VCaP (cell line): Measurements from ENCODE around the gene HMBS.

Experiments
- H3K27ac ChIP-seq: fragments of 450-650 bp; 2 replicates; pipeline ENCODE4 v1.5.1; 2017
- CTCF ChIP-seq: fragments of 450-650 bp; conservative IDR thresholded peaks from 2 replicates; pipeline ENCODE4 v1.5.1; 2017; ENCODE audit warnings: mild to moderate bottlenecking, moderate library complexity

HMBS gene

DNA sequence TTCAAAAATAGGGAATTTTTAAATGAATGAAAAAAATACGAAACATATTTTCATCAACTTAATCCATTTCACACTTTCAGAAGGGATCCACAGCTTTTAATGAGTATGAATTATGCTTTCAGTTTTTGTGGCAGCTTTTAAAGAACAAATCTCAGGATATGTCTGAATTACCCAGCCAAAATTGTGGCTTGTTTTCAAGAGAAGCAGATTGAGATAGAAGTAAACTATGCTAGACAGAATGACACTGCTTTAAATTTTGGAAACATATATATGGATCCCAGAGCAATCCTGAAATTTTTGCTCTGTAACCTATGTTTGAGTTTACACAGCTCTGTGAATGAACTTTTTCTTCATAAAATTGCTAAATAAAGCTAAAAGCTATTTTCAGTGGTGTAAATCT lies 34.3 kb downstream of the HMBS start:
- no peak for TF ChIP-seq CTCF
- no peak overlapping the region for H3K27ac ChIP-seq

GRCh38 chr11:119120639-119121007 lies 35.9 kb downstream of the HMBS start:
- no peak for TF ChIP-seq CTCF

DNA sequence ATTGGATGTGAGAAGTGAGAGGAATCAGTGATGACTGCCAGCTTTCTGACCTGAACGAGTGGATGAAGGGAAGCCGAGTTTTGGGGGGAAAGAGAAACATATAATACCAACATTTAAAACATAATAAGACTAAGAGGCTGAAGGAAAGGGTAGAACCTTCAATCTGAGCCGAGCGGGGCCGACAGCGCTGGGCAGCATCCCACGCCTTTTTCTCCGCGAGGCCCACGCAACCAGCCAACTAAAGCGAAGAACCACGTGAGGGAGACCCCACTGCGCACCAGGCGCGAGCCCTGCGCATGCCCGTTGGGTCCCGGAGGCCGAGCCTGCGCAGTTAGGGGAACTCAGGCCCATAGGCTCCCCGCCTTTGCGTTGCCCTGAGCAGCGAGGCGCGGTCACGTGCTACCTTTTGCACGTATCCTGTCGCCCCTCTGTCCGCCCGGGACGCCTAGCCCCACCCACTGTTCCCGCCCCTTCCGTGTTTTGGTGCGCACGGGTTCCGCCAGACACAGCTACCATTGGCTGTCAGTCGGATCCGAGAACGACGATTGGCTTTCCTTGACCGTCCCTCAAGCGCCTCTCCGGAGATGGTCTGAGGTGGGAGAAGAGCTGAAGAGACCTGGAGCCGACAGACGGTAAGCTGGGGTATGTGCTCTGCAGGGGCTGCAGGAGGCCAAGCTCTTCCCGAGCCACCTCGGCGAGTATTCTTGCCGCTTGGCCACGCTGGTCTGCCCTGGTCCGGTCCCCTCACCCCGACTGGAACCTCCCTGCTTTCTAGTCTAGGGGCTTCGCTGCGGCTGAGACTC lies 36.5 kb downstream of the HMBS start, which contains the start of gene HINFP:
Gene HINFP (plus strand): TSS at position 573 of the 803 bp plus-strand sequence. CDS start 5,365 bp downstream, outside the sequence.
- no peak for TF ChIP-seq CTCF
- peak within 1 kb of the TSS; percentile 87 for H3K27ac ChIP-seq

More at GRCh38 chr11:119120639-119121007, 35.9 kb downstream of the HMBS start:
- H3K27ac ChIP-seq: peak overlapping the region; percentile 87

DNA sequence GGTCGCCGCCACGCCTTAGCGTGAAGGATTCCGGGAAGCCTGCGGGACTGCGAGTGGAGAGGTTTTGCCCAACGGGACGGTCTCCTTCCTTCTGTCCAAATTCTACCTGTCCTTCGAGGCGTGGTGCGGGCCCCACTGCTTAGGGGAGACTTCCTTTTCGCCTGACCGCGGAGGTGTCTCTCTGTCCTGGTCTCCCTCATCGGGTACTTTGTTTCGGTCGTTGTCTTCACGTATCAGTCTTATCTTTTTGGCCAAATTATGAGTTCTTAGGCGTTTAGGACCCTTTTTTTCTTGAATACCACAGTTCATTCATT lies 37.1 kb downstream of the HMBS start:
- peak overlapping the region; percentile 87 for H3K27ac ChIP-seq
- TF ChIP-seq CTCF: no peak

GRCh38 chr11:119125821-119126220 lies 41.1 kb downstream of the HMBS start:
- no peak overlapping the region for H3K27ac ChIP-seq
- no peak for TF ChIP-seq CTCF

GRCh38 chr11:119126675-119127268 lies 42.1 kb downstream of the HMBS start:
- TF ChIP-seq CTCF: no peak
- H3K27ac ChIP-seq: no peak overlapping the region

GRCh38 chr11:119130662-119131061 lies 46.0 kb downstream of the HMBS start:
- no peak for TF ChIP-seq CTCF
- no peak overlapping the region for H3K27ac ChIP-seq
